C4-2B (cell line): Measurements from ENCODE around the gene EVI5L.

Source experiments
- ZFX ChIP-seq: fragments of 450-650 bp; IDR thresholded peaks from 2 replicates; pipeline ENCODE4 v1.6.1; 2017
- TF ChIP-seq, protein P1 (sequence below): fragments of 450-650 bp; conservative IDR thresholded peaks from 2 replicates; pipeline ENCODE4 v1.5.1; 2017; ENCODE audit warnings: mild to moderate bottlenecking

DNA sequence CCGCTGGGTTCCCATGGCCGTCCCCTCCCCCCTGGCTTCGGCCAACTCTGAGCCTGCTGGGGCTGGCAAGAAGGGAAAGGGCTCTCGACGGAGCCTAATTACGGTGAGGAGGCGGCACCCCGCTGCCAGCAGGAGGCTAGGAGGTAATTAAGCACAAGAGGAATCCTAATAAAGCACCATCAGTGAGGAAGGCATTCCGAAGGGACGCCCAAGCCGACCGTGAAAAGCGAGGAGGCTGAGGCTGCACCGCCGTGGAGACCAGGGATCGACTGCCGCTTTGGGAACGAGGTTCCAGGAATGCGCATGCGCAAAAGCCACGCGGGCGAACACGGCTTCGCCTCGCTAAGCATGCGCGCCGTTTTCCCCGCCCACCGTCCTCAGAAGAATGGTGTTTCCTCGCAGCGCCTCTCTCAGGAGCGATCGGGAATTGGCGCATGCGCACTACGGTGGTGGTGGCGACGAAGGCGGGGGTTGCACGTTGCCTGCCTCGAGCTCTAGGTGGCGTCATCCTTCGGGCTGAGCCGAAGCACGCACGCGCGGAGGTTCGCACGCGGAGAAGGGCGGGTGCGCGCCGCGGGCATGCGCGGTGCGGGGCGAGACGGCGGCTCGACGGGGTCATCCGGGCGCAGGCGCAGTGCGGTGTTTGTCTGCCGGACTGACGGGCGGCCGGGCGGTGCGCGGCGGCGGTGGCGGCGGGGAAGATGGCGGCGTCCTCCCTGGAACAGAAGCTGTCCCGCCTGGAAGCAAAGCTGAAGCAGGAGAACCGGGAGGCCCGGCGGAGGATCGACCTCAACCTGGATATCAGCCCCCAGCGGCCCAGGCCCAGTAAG, 73.4 kb downstream of the EVI5L start, which contains the start of gene MAP2K7:
- TF ChIP-seq, protein P1, sequence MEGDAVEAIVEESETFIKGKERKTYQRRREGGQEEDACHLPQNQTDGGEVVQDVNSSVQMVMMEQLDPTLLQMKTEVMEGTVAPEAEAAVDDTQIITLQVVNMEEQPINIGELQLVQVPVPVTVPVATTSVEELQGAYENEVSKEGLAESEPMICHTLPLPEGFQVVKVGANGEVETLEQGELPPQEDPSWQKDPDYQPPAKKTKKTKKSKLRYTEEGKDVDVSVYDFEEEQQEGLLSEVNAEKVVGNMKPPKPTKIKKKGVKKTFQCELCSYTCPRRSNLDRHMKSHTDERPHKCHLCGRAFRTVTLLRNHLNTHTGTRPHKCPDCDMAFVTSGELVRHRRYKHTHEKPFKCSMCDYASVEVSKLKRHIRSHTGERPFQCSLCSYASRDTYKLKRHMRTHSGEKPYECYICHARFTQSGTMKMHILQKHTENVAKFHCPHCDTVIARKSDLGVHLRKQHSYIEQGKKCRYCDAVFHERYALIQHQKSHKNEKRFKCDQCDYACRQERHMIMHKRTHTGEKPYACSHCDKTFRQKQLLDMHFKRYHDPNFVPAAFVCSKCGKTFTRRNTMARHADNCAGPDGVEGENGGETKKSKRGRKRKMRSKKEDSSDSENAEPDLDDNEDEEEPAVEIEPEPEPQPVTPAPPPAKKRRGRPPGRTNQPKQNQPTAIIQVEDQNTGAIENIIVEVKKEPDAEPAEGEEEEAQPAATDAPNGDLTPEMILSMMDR = peak; percentile 94
- no peak for TF ChIP-seq ZFX
